ENCODE data around the gene NOTO. TPM values are rescaled to one million over a fixed set of nuclear protein-coding genes. Genes with fewer than 3 reads are reported as not detected.

Gene NOTO
- total RNA-seq, 1 experiment from 2014 or later, result 0.66 TPM

GRCh38 chr2:73173781-73174180, 28.6 kb upstream of the NOTO start:
- Histone ChIP-seq H3K14ac (ENCODE audit: insufficient read depth, low read length) (no peak overlapping the region), H4K5ac (ENCODE audit: insufficient read length, low read depth, low read length) (no peak overlapping the region), H4K20me1 (ENCODE audit: control insufficient read depth, insufficient read depth, insufficient read length) (no peaks in the 10 kb centered on the region), H3K9me3 (ENCODE audit: control insufficient read depth, low read depth, low read length) (no peaks in the 10 kb centered on the region), H3K27ac (ENCODE audit: insufficient read length, low read depth, low read length) (no peak overlapping the region), H2BK20ac (ENCODE audit: low read depth, low read length, poor library complexity, severe bottlenecking) (no peak overlapping the region), H3K27me3 (ENCODE audit: insufficient read depth, low read length) (peaks cover 25% of the 10 kb centered on the region), H2BK5ac (ENCODE audit: insufficient read length, low read length) (no peak overlapping the region), H3K56ac (ENCODE audit: insufficient read length, low read depth, low read length) (no peak overlapping the region), H4K91ac (ENCODE audit: insufficient read length, low read depth, low read length) (no peak overlapping the region), H2BK15ac (ENCODE audit: low read depth, low read length) (no peak overlapping the region), H2BK120ac (ENCODE audit: low read depth, low read length, poor library complexity, severe bottlenecking) (no peak overlapping the region), H3T11ph (ENCODE audit: low read length) (no peak overlapping the region), H3K4ac (ENCODE audit: low read depth, low read length) (no peak overlapping the region), H2BK12ac (ENCODE audit: insufficient read length, low read depth, low read length) (no peak overlapping the region), H4K8ac (replicated peaks; ENCODE audit: insufficient read length, low read depth, low read length) (no peak overlapping the region), H3K79me2 (ENCODE audit: insufficient read depth, low read length) (no peaks in the 10 kb centered on the region), H3K4me1 (ENCODE audit: insufficient read depth, low read length) (peaks cover 4% of the 10 kb centered on the region; the same call in 1 of the 2 replicates), H3K79me1 (ENCODE audit: insufficient read depth, low read depth, low read length, poor library complexity, severe bottlenecking) (no peaks in the 10 kb centered on the region), H3K9ac (ENCODE audit: extremely low read depth, insufficient read length, low read length) (no peak overlapping the region), H3K4me2 (ENCODE audit: insufficient read depth, insufficient read length, low read length) (no peak overlapping the region), H2AFZ (ENCODE audit: low read length) (no peak overlapping the region), H3K23ac (ENCODE audit: insufficient read length, low read depth, low read length) (no peak overlapping the region), H3K23me2 (ENCODE audit: insufficient read length, low read depth, low read length, poor library complexity, severe bottlenecking) (peaks cover 24% of the 10 kb centered on the region), H2AK5ac (ENCODE audit: insufficient read length, low read length) (no peak overlapping the region), H3K18ac (ENCODE audit: insufficient read length, low read depth, low read length) (no peak overlapping the region)
- H3K9me3 Mint-ChIP-seq, result no peaks in the 10 kb centered on the region; a peak in 1 of 5 replicates
- no peak overlapping the region for H3K27ac Mint-ChIP-seq
- no peaks in the 10 kb centered on the region for H3K36me3 Mint-ChIP-seq (ENCODE audit: insufficient read depth in 1 of 3, low read depth in 3 of 3)
- H3K27me3 Mint-ChIP-seq (ENCODE audit: low read depth), result peaks cover 68% of the 10 kb centered on the region
- TF ChIP-seq CTCF (conservative IDR thresholded peaks at IDR 0.05), result no peak
- H3K4me1 Mint-ChIP-seq, result peaks cover 19 to 25% of the 10 kb centered on the region in 2 experiments
- no CpG with 5 or more reads among the region's 7 CpGs for WGBS (ENCODE audit: extremely low coverage, insufficient read length, low lambda C conversion rate)
- no peak for DNase-seq
- no peak overlapping the region for H3K4me3 Mint-ChIP-seq

All from H9 (cell line).